HepG2 (cell line): ENCODE results near the gene NKD1. TPM values are rescaled to one million over a fixed set of nuclear protein-coding genes. Genes with fewer than 3 reads are reported as not detected.

Experiments
- ATAC-seq: fragments of 200-7000 bp; cut with Tn5 transposase; 3 replicates; pipeline ENCODE4 v1.9.1; 2020; ENCODE audit warnings: mild to moderate bottlenecking, moderate library complexity
- BruUV-seq: library from RNA; stranded (reverse); fragments of 400-500 nt; replicated peaks from 2 replicates; lab custom pipeline; 2021; lab: Mats Ljungman, UMichigan
- CTCF ChIA-PET: fragments of 300-600 bp; formaldehyde crosslinking; extraction: SDS; loops from one replicate; lab custom pipeline; 2021; ENCODE audit warnings: low total read pairs, inconsistent platforms, low intra/inter-chr PET ratio; lab: Yijun Ruan, JAX
- POLR2A ChIA-PET: fragments of 350-600 bp; sonication (Branson Sonifier 250); formaldehyde crosslinking; loops from one replicate; lab custom pipeline; 2020; ENCODE audit warnings: antibody characterized with exemption, inconsistent platforms; lab: Yijun Ruan, JAX
- DNase-seq: peaks from one replicate; pipeline ENCODE4 v3.0.0-alpha.2; 2015; ENCODE audit warnings: low spot score
- FAIRE-seq: peaks from 3 replicates; lab custom pipeline; 2011; peaks lifted over from hg19 to GRCh38; lab: Jason Lieb, UNC
- H2AFZ ChIP-seq: one replicate; pipeline ENCODE4 v1.6.1; 2011; ENCODE audit warnings: low read length, inconsistent platforms
- H3K27ac ChIP-seq: fragments of 300-600 bp; 3 replicates; pipeline ENCODE4 v1.8.0; 2011; ENCODE audit warnings: mixed run types, mild to moderate bottlenecking, mixed read lengths, low read length, inconsistent platforms; ENCODE audit not compliant: insufficient read depth; ENCODE audit errors: extremely low read length
- H3K27me3 ChIP-seq, 2 experiments: fragments of 200-600 bp in 1 of 2; 2 replicates in 1 of 2; 3 replicates in 1 of 2; pipeline versions ENCODE4 v1.6.0 to v1.8.0; 2011; ENCODE audit warnings: low read length in 2 of 2, mild to moderate bottlenecking in 2 of 2, moderate library complexity in 2 of 2, inconsistent platforms in 1 of 2; ENCODE audit not compliant: insufficient read depth in 2 of 2, control insufficient read depth in 1 of 2
- H3K36me3 ChIP-seq, 2 experiments: fragments of 200-600 bp in 1 of 2; replicated peaks in 1 of 2; 2 replicates in 1 of 2; 3 replicates in 1 of 2; pipeline versions ENCODE4 v1.5.1 to v1.8.0; 2011; ENCODE audit warnings: low read length in 2 of 2, inconsistent platforms in 1 of 2; ENCODE audit not compliant: insufficient read depth in 2 of 2, control insufficient read depth in 1 of 2
- H3K4me1 ChIP-seq: 2 replicates; pipeline ENCODE4 v1.5.1; 2012; ENCODE audit warnings: low read length, inconsistent platforms; ENCODE audit not compliant: insufficient read depth
- H3K4me2 ChIP-seq: 2 replicates; pipeline ENCODE4 v1.6.0; 2011; ENCODE audit warnings: low read depth, low read length, inconsistent platforms
- H3K4me3 ChIP-seq, 3 experiments: fragments of 200-600 bp in 1 of 3; sonication (generic), shearing (Covaris generic) in 1 of 3; replicated peaks in 1 of 3; 2 replicates each; pipeline ENCODE4 v1.5.1; 2011 to 2016; ENCODE audit warnings: low read length in 3 of 3, inconsistent platforms in 2 of 3, low read depth in 2 of 3, mild to moderate bottlenecking in 2 of 3, control low read depth in 1 of 3, mixed read lengths in 1 of 3; ENCODE audit not compliant: insufficient read depth in 1 of 3
- H3K79me2 ChIP-seq: one replicate; pipeline ENCODE4 v1.6.1; 2011; ENCODE audit warnings: low read length, inconsistent platforms; ENCODE audit not compliant: insufficient read depth
- H3K9ac ChIP-seq: 2 replicates; pipeline ENCODE4 v1.6.0; 2011; ENCODE audit warnings: mild to moderate bottlenecking, low read depth, low read length, inconsistent platforms; ENCODE audit not compliant: insufficient read depth
- H3K9me3 ChIP-seq: 2 replicates; pipeline ENCODE4 v1.5.1; 2012; ENCODE audit warnings: mild to moderate bottlenecking, low read length
- H4K20me1 ChIP-seq: 2 replicates; pipeline ENCODE4 v1.6.0; 2011; ENCODE audit warnings: inconsistent platforms, mild to moderate bottlenecking, low read length, moderate library complexity; ENCODE audit not compliant: insufficient read depth
- AGO2 ChIP-seq: fragments of 200-400 bp; formaldehyde crosslinking; optimal IDR thresholded peaks from 2 replicates; pipeline ENCODE3; 2017; ENCODE audit warnings: mild to moderate bottlenecking, low read depth, low read length, moderate library complexity
- GPBP1L1 ChIP-seq: sonication (generic); formaldehyde crosslinking; IDR thresholded peaks from 2 replicates; pipeline ENCODE4 v1.5.0; 2020; ENCODE audit warnings: mild to moderate bottlenecking, missing genetic modification reagents
- HNF1A ChIP-seq, 2 experiments: sonication (generic) in 1 of 2; formaldehyde crosslinking in 1 of 2; IDR thresholded peaks; 2 replicates each; pipeline versions ENCODE4 v1.4.0 to v1.6.1; 2016 to 2020; ENCODE audit warnings: borderline replicate concordance in 1 of 2, low read depth in 1 of 2, mild to moderate bottlenecking in 1 of 2, missing genetic modification reagents in 1 of 2
- KLF6 ChIP-seq: IDR thresholded peaks from 2 replicates; pipeline ENCODE4 v1.8.0; 2016; ENCODE audit warnings: missing biosample characterization, missing genetic modification reagents
- NCOA1 ChIP-seq: sonication (generic); formaldehyde crosslinking; IDR thresholded peaks from 2 replicates; pipeline ENCODE4 v1.9.0; 2021; ENCODE audit warnings: missing genetic modification reagents
- NRL ChIP-seq: sonication (generic); formaldehyde crosslinking; IDR thresholded peaks from 2 replicates; pipeline ENCODE4 v1.5.0; 2020; ENCODE audit warnings: missing genetic modification reagents, mild to moderate bottlenecking, moderate library complexity, borderline replicate concordance
- POLR2G ChIP-seq: fragments of 200-400 bp; formaldehyde crosslinking; IDR thresholded peaks from 2 replicates; pipeline ENCODE4 v1.6.1; 2018; ENCODE audit warnings: mild to moderate bottlenecking, low read depth, low read length, moderate library complexity
- SALL2 ChIP-seq: sonication (generic); formaldehyde crosslinking; IDR thresholded peaks from 2 replicates; pipeline ENCODE4 v1.8.1; 2023; ENCODE audit warnings: mild to moderate bottlenecking, missing genetic modification reagents, inconsistent platforms
- TEAD2 ChIP-seq: sonication (generic); formaldehyde crosslinking; IDR thresholded peaks from 2 replicates; pipeline ENCODE4 v1.9.0; 2021; ENCODE audit warnings: missing genetic modification reagents
- TRIM24 ChIP-seq: sonication (generic); formaldehyde crosslinking; IDR thresholded peaks from 2 replicates; pipeline ENCODE4 v1.8.0; 2022; ENCODE audit warnings: mild to moderate bottlenecking, missing genetic modification reagents
- XRCC5 ChIP-seq: fragments of 200-400 bp; formaldehyde crosslinking; optimal IDR thresholded peaks from 2 replicates; pipeline ENCODE3; 2017; ENCODE audit warnings: mild to moderate bottlenecking, low read length
- ZNF121 ChIP-seq: sonication (generic); formaldehyde crosslinking; IDR thresholded peaks from 2 replicates; pipeline ENCODE4 v1.5.0; 2020; ENCODE audit warnings: mild to moderate bottlenecking, missing genetic modification reagents
- ZNF17 ChIP-seq: sonication (generic); formaldehyde crosslinking; IDR thresholded peaks from 2 replicates; pipeline ENCODE4 v1.5.0; 2020; ENCODE audit warnings: mild to moderate bottlenecking, missing genetic modification reagents
- ZNF503 ChIP-seq: sonication (generic); formaldehyde crosslinking; IDR thresholded peaks from 2 replicates; pipeline ENCODE4 v1.4.0; 2020; ENCODE audit warnings: missing genetic modification reagents
- ZNF557 ChIP-seq: sonication (generic); formaldehyde crosslinking; IDR thresholded peaks from 2 replicates; pipeline ENCODE4 v1.4.0; 2020; ENCODE audit warnings: missing genetic modification reagents
- ZNF629 ChIP-seq: sonication (generic); formaldehyde crosslinking; conservative IDR thresholded peaks from 2 replicates; pipeline ENCODE4 v1.5.0; 2020; ENCODE audit warnings: missing genetic modification reagents
- ZNF891 ChIP-seq: sonication (generic); formaldehyde crosslinking; IDR thresholded peaks from 2 replicates; pipeline ENCODE4 v1.5.0; 2020; ENCODE audit warnings: mild to moderate bottlenecking, missing genetic modification reagents
- WGBS: methylation state at CpG from one replicate; pipeline ENCODE4 v1.1.6; 2017; ENCODE audit warnings: low lambda C conversion rate; 5-methylcytosine and 5-hydroxymethylcytosine counted together
- in situ Hi-C: cut with HindIII; loops from 2 replicates; pipeline ENCODE4 v1.10.0; 2017; ENCODE audit warnings: low pct_unique_long_range_greater_than_20kb; ENCODE audit not compliant: extremely low pct_ligation_motif_present
- intact Hi-C: fragments of 100-400 bp; cut with micrococcal nuclease; formaldehyde crosslinking; loops from one replicate; pipeline ENCODE4 v1.10.0; 2022; ENCODE audit not compliant: unreplicated experiment
- polyA plus RNA-seq, 8 experiments: library from polyadenylated mRNA; depleted of rRNA in 3 of 8; stranded (reverse) in 7 of 8; unstranded in 1 of 8; fragments of >200 nt; fragmentation: Illumina TruSeq in 4 of 8; extraction: Trizol in 4 of 8; gene quantifications; 2 replicates each; pipeline versions ENCODE4 v1.2.1 to v1.2.3, GENCODE V29; 2011 to 2016; ENCODE audit warnings: low read depth in 4 of 8, missing spikeins in 1 of 8, mixed read lengths in 1 of 8; ENCODE audit not compliant: insufficient read depth in 1 of 8
- total RNA-seq, 5 experiments: library from RNA; depleted of rRNA; stranded (reverse); fragments of >200 nt; fragmentation: Illumina TruSeq; extraction: Trizol; gene quantifications; 2 replicates each; pipeline ENCODE4 v1.2.3, GENCODE V29; 2016; ENCODE audit warnings: low read depth in 1 of 5

Gene NKD1
- total and polyA plus RNA-seq, 2 of the 13 experiments (the other 11 are each of a cell fraction or from before 2014, with no cell fraction given) = 70.4 to 121 TPM

GRCh38 chr16:50609049-50609448, 60.9 kb downstream of the NKD1 start:
- H3K9ac ChIP-seq = no peak overlapping the region
- FAIRE-seq = no peak
- H3K4me2 ChIP-seq = no peak overlapping the region
- H3K79me2 ChIP-seq = peaks cover 56% of the 10 kb centered on the region
- in situ Hi-C loops = no loop called here
- no TSS peak for BruUV-seq
- over 99% methylated on average over 7 of the region's 7 CpGs for WGBS
- ChIA-PET POLR2A (no interaction called here), CTCF (no interaction called here)
- H4K20me1 ChIP-seq = peaks cover 90% of the 10 kb centered on the region
- TF ChIP-seq ZNF503 (CRISPR knock-in tag) = no peak
- TF ChIP-seq ZNF17 (CRISPR knock-in tag) = no peak
- no peak for TF ChIP-seq SALL2
- peak; percentile 69; the same call in 1 of the 2 replicates for TF ChIP-seq NRL (CRISPR knock-in tag)
- TF ChIP-seq ZNF891 (CRISPR knock-in tag) = 0 out of 2 replicates have a peak, but pooled peaks have one; percentile 21
- no peak for TF ChIP-seq GPBP1L1 (CRISPR knock-in tag)
- no peak for TF ChIP-seq KLF6 (CRISPR knock-in tag)
- no peak for TF ChIP-seq TRIM24 (CRISPR knock-in tag)
- TF ChIP-seq XRCC5 = peak; percentile 12
- no peak for TF ChIP-seq ZNF557
- TF ChIP-seq TEAD2 (CRISPR knock-in tag) = no peak
- TF ChIP-seq ZNF121 (CRISPR knock-in tag) = peak; percentile 78
- TF ChIP-seq NCOA1 (CRISPR knock-in tag) = no peak
- TF ChIP-seq POLR2G = 0 out of 2 replicates have a peak, but pooled peaks have one; percentile 12
- no peak for TF ChIP-seq HNF1A (IDR thresholded peaks at IDR 0.05; ENCODE audit: low read depth)
- no peak for TF ChIP-seq HNF1A (CRISPR knock-in tag; IDR thresholded peaks at IDR 0.05; ENCODE audit: borderline replicate concordance)
- TF ChIP-seq AGO2 = peak; percentile 54
- TF ChIP-seq ZNF629 (CRISPR knock-in tag) = peak; percentile 88
- H3K4me1 ChIP-seq = peaks cover 80% of the 10 kb centered on the region
- intact Hi-C loops = no loop called here
- no peak overlapping the region for H3K4me3 ChIP-seq
- ATAC-seq = no peak
- peaks cover 74 to 98% of the 10 kb centered on the region in 2 experiments for H3K36me3 ChIP-seq
- H3K27ac ChIP-seq = no peak overlapping the region
- H3K9me3 ChIP-seq = no peaks in the 10 kb centered on the region
- H2AFZ ChIP-seq = no peak overlapping the region
- DNase-seq = no peak
- H3K27me3 ChIP-seq = no peaks in the 10 kb centered on the region
